Neuronal stem cell (in vitro differentiated cells): Measurements from ENCODE around the gene DUSP14.

Experiments used
- DNase-seq: peaks from one replicate; pipeline ENCODE4 v3.0.0-alpha.2; 2013; ENCODE audit warnings: low spot score
- H2AFZ ChIP-seq: one replicate; pipeline ENCODE4 v1.6.1; 2013; ENCODE audit warnings: mild to moderate bottlenecking, low read length, inconsistent platforms
- H2AK5ac ChIP-seq: 2 replicates; pipeline ENCODE4 v1.6.1; 2013; ENCODE audit warnings: low read depth, mild to moderate bottlenecking, inconsistent platforms, low read length, moderate library complexity, mixed read lengths
- H2BK120ac ChIP-seq: 2 replicates; pipeline ENCODE4 v1.6.1; 2013; ENCODE audit warnings: low read depth, mild to moderate bottlenecking, inconsistent platforms, low read length, moderate library complexity, mixed read lengths
- H2BK12ac ChIP-seq: one replicate; pipeline ENCODE4 v1.6.1; 2013; ENCODE audit warnings: low read length, inconsistent platforms
- H2BK15ac ChIP-seq: 2 replicates; pipeline ENCODE4 v1.6.1; 2013; ENCODE audit warnings: mild to moderate bottlenecking, low read length, inconsistent platforms, mixed read lengths
- H2BK5ac ChIP-seq: one replicate; pipeline ENCODE4 v1.6.1; 2013; ENCODE audit warnings: inconsistent platforms, mild to moderate bottlenecking, low read length, moderate library complexity
- H3K14ac ChIP-seq: one replicate; pipeline ENCODE4 v1.6.1; 2013; ENCODE audit warnings: low read length, inconsistent platforms
- H3K18ac ChIP-seq: 2 replicates; pipeline ENCODE4 v1.6.1; 2013; ENCODE audit warnings: low read length, inconsistent platforms
- H3K23ac ChIP-seq: 2 replicates; pipeline ENCODE4 v1.6.1; 2013; ENCODE audit warnings: low read depth, mild to moderate bottlenecking, mixed read lengths, low read length, inconsistent platforms; ENCODE audit not compliant: poor library complexity
- H3K27ac ChIP-seq: replicated peaks from 3 replicates; pipeline ENCODE4 v1.5.1; 2013; ENCODE audit warnings: low read length, inconsistent platforms
- H3K27me3 ChIP-seq, 3 experiments: 2 replicates each; pipeline ENCODE4 v1.6.1; 2013; ENCODE audit warnings: low read length in 3 of 3, mild to moderate bottlenecking in 2 of 3, inconsistent platforms in 1 of 3, low read depth in 1 of 3, mixed read lengths in 1 of 3, moderate library complexity in 1 of 3; ENCODE audit not compliant: control insufficient read depth in 3 of 3, insufficient read depth in 3 of 3
- H3K36me3 ChIP-seq, 2 donors: replicated peaks in 1 of 2; 2 replicates each; pipeline ENCODE4 v1.6.1; 2013; ENCODE audit warnings: low read length in 2 of 2; ENCODE audit not compliant: control insufficient read depth in 2 of 2, insufficient read depth in 2 of 2
- H3K4ac ChIP-seq: 2 replicates; pipeline ENCODE4 v1.6.1; 2013; ENCODE audit warnings: inconsistent platforms, mild to moderate bottlenecking, low read length, moderate library complexity
- H3K4me1 ChIP-seq, 2 donors: 1 replicate in 1 of 2; 2 replicates in 1 of 2; pipeline ENCODE4 v1.6.1; 2013; ENCODE audit warnings: low read length in 2 of 2, low read depth in 1 of 2; ENCODE audit not compliant: control insufficient read depth in 2 of 2, insufficient read depth in 1 of 2
- H3K4me2 ChIP-seq: one replicate; pipeline ENCODE4 v1.6.1; 2013; ENCODE audit warnings: mild to moderate bottlenecking, low read length, inconsistent platforms; ENCODE audit not compliant: insufficient read depth, poor library complexity, severe bottlenecking
- H3K4me3 ChIP-seq, 2 donors: 2 replicates each; pipeline ENCODE4 v1.5.1; 2013; ENCODE audit warnings: low read length in 2 of 2, mild to moderate bottlenecking in 2 of 2, inconsistent platforms in 1 of 2, moderate library complexity in 1 of 2
- H3K79me1 ChIP-seq: one replicate; pipeline ENCODE4 v1.6.1; 2013; ENCODE audit warnings: low read depth, mild to moderate bottlenecking, inconsistent platforms, low read length, moderate library complexity
- H3K9ac ChIP-seq: one replicate; pipeline ENCODE4 v1.6.1; 2013; ENCODE audit warnings: mild to moderate bottlenecking, low read depth, low read length, inconsistent platforms; ENCODE audit not compliant: poor library complexity
- H3K9me3 ChIP-seq, 2 donors: replicated peaks in 1 of 2; 2 replicates each; pipeline versions ENCODE3 to v1.6.1; 2013; ENCODE audit warnings: low read length in 2 of 2, mild to moderate bottlenecking in 2 of 2, inconsistent platforms in 1 of 2, low read depth in 1 of 2, mixed read lengths in 1 of 2, moderate library complexity in 1 of 2; ENCODE audit not compliant: control insufficient read depth in 2 of 2, insufficient read depth in 1 of 2
- H4K8ac ChIP-seq: one replicate; pipeline ENCODE4 v1.6.1; 2013; ENCODE audit warnings: low read depth, mild to moderate bottlenecking, inconsistent platforms, low read length, moderate library complexity
- H4K91ac ChIP-seq: one replicate; pipeline ENCODE4 v1.6.1; 2013; ENCODE audit warnings: low read length, low read depth, mild to moderate bottlenecking, inconsistent platforms; ENCODE audit not compliant: poor library complexity
- WGBS, 2 donors: extraction: QIAGEN DNeasy Blood & Tissue Kit; methylation state at CpG; one replicate each; pipeline ENCODE4 v1.1.7; 2013; ENCODE audit warnings: missing lambda C conversion rate in 2 of 2, mixed read lengths in 1 of 2; ENCODE audit not compliant: insufficient read length in 2 of 2, insufficient replicate concordance in 1 of 2; ENCODE audit errors: extremely low coverage in 2 of 2; 5-methylcytosine and 5-hydroxymethylcytosine counted together

DUSP14 gene

GRCh38 chr17:37527249-37527851 lies 37.7 kb downstream of the DUSP14 start:
- H3K4ac ChIP-seq = no peak overlapping the region
- no peaks in the 10 kb centered on the region for H3K27me3 ChIP-seq
- H2BK12ac ChIP-seq = no peak overlapping the region
- no peak overlapping the region for H3K4me2 ChIP-seq
- H2BK120ac ChIP-seq = no peak overlapping the region
- no peak overlapping the region for H3K4me3 ChIP-seq
- H3K4me1 ChIP-seq = no peaks in the 10 kb centered on the region
- H3K27ac ChIP-seq = no peak overlapping the region
- H4K8ac ChIP-seq = no peak overlapping the region
- no peak overlapping the region for H2BK15ac ChIP-seq
- no peak overlapping the region for H3K23ac ChIP-seq
- H4K91ac ChIP-seq = no peak overlapping the region
- H3K9me3 ChIP-seq = no peaks in the 10 kb centered on the region
- no peak overlapping the region for H3K9ac ChIP-seq
- H3K79me1 ChIP-seq = peaks cover 2% of the 10 kb centered on the region
- H2BK5ac ChIP-seq = no peak overlapping the region
- peak; percentile 14 for DNase-seq
- H3K18ac ChIP-seq = no peak overlapping the region
- peaks cover 15 to 88% of the 10 kb centered on the region in 2 donors for H3K36me3 ChIP-seq
- WGBS, 2 donors = no CpG with 5 or more reads among the region's 5 CpGs
- H2AK5ac ChIP-seq = no peak overlapping the region
- H3K14ac ChIP-seq = no peak overlapping the region
- no peak overlapping the region for H2AFZ ChIP-seq

GRCh38 chr17:37530420-37530819 lies 40.7 kb downstream of the DUSP14 start:
- Histone ChIP-seq H3K4me3 (no peak overlapping the region), H3K23ac (no peak overlapping the region), H2BK12ac (no peak overlapping the region), H3K14ac (no peak overlapping the region), H3K27me3 (no peaks in the 10 kb centered on the region), H3K4me2 (no peak overlapping the region), H3K9me3 (no peaks in the 10 kb centered on the region), H4K8ac (no peak overlapping the region), H4K91ac (no peak overlapping the region), H3K79me1 (peaks cover 2% of the 10 kb centered on the region), H3K4ac (no peak overlapping the region), H2BK5ac (no peak overlapping the region), H3K4me1 (no peaks in the 10 kb centered on the region), H2BK15ac (no peak overlapping the region), H3K27ac (no peak overlapping the region), H2AFZ (no peak overlapping the region), H2AK5ac (no peak overlapping the region), H3K36me3 (peaks cover 8 to 87% of the 10 kb centered on the region in 2 donors), H2BK120ac (no peak overlapping the region), H3K18ac (no peak overlapping the region), H3K9ac (no peak overlapping the region)
- no CpG with 5 or more reads among the region's 4 CpGs for WGBS, 2 donors
- no peak for DNase-seq

- Histone ChIP-seq H2BK12ac (no peak overlapping the region), H2BK15ac (no peak overlapping the region), H3K9me3 (no peaks in the 10 kb centered on the region), H4K8ac (no peak overlapping the region), H3K9ac (no peak overlapping the region), H3K23ac (no peak overlapping the region), H2BK5ac (no peak overlapping the region), H3K4me3 (no peak overlapping the region), H2BK120ac (no peak overlapping the region), H3K4me2 (no peak overlapping the region), H3K27ac (no peak overlapping the region), H3K36me3 (peaks cover 19 to 92% of the 10 kb centered on the region in 2 donors), H2AK5ac (no peak overlapping the region), H3K14ac (no peak overlapping the region), H3K27me3 (no peaks in the 10 kb centered on the region), H4K91ac (no peak overlapping the region), H3K4me1 (no peaks in the 10 kb centered on the region), H2AFZ (no peak overlapping the region), H3K79me1 (peaks cover 2% of the 10 kb centered on the region), H3K18ac (no peak overlapping the region), H3K4ac (no peak overlapping the region)
- no CpG with 5 or more reads among the region's 3 CpGs for WGBS, 2 donors
- DNase-seq = no peak
These were observed 43.1 kb downstream of the DUSP14 start for GRCh38 chr17:37532756-37533155.

GRCh38 chr17:37535906-37536305 lies 46.2 kb downstream of the DUSP14 start:
- Histone ChIP-seq H3K23ac (no peak overlapping the region), H3K4ac (no peak overlapping the region), H3K4me2 (no peak overlapping the region), H3K4me3 (no peak overlapping the region), H2AFZ (no peak overlapping the region), H3K79me1 (peaks cover 4% of the 10 kb centered on the region), H3K27ac (no peak overlapping the region), H3K18ac (no peak overlapping the region), H3K14ac (no peak overlapping the region), H2AK5ac (no peak overlapping the region), H3K36me3 (peaks cover 21 to 93% of the 10 kb centered on the region in 2 donors), H3K27me3 (no peaks in the 10 kb centered on the region), H3K9ac (no peak overlapping the region), H3K9me3 (no peaks in the 10 kb centered on the region), H2BK15ac (no peak overlapping the region), H4K8ac (no peak overlapping the region), H2BK5ac (no peak overlapping the region), H4K91ac (no peak overlapping the region), H3K4me1 (no peaks in the 10 kb centered on the region), H2BK12ac (no peak overlapping the region), H2BK120ac (no peak overlapping the region)
- no CpG with 5 or more reads among the region's 5 CpGs for WGBS, 2 donors
- no peak for DNase-seq
